K562 (cell line): ENCODE results near the gene COX19. TPM values are rescaled to one million over a fixed set of nuclear protein-coding genes. Genes with fewer than 3 reads are reported as not detected.

Experiments
- ATAC-seq: fragments of 200-7000 bp; cut with Tn5 transposase; 3 replicates; pipeline ENCODE4 v1.9.1; 2020; ENCODE audit warnings: moderate library complexity
- BruUV-seq: library from RNA; stranded (reverse); fragments of 400-500 nt; replicated peaks from 2 replicates; lab custom pipeline; 2021; lab: Mats Ljungman, UMichigan
- CTCF ChIA-PET: fragments of 300-600 bp; formaldehyde crosslinking; extraction: SDS; loops from one replicate; lab custom pipeline; 2021; ENCODE audit warnings: low intra/inter-chr PET ratio; lab: Yijun Ruan, JAX
- POLR2A ChIA-PET: fragments of 300-600, 350-650 bp; sonication (Branson Sonifier 250); formaldehyde crosslinking; extraction: SDS; loops from one replicate; lab custom pipeline; 2021; ENCODE audit warnings: antibody characterized with exemption, inconsistent platforms; lab: Yijun Ruan, JAX
- DNase-seq, 4 experiments: peaks; one replicate each; pipeline versions ENCODE4 v3.0.0 to v3.0.0-alpha.2; 2011 to 2018; ENCODE audit warnings: low spot score in 3 of 4, mixed read lengths in 3 of 4; ENCODE audit errors: extremely low read depth in 1 of 4
- FAIRE-seq: peaks from 2 replicates; lab custom pipeline; 2011; peaks lifted over from hg19 to GRCh38; lab: Jason Lieb, UNC
- H2AFZ ChIP-seq: 2 replicates; pipeline ENCODE4 v1.6.0; 2011; ENCODE audit warnings: low read depth, low read length, control low read depth, inconsistent platforms
- H3K27ac ChIP-seq: fragments of 200-600 bp; 3 replicates; pipeline ENCODE4 v1.8.0; 2011; ENCODE audit warnings: low read depth, mild to moderate bottlenecking, control low read depth, inconsistent platforms, low read length, moderate library complexity, mixed read lengths; ENCODE audit errors: extremely low read depth
- H3K27me3 ChIP-seq, 2 experiments: fragments of 300-600 bp in 1 of 2; 2 replicates in 1 of 2; 3 replicates in 1 of 2; pipeline versions ENCODE4 v1.6.0 to v1.8.0; 2011; ENCODE audit warnings: inconsistent platforms in 2 of 2, low read length in 2 of 2, mild to moderate bottlenecking in 1 of 2, mixed read lengths in 1 of 2, moderate library complexity in 1 of 2; ENCODE audit not compliant: control insufficient read depth in 2 of 2, insufficient read depth in 2 of 2
- H3K36me3 ChIP-seq: fragments of 300-600 bp; 3 replicates; pipeline ENCODE4 v1.8.0; 2011; ENCODE audit warnings: mild to moderate bottlenecking, low read length, inconsistent platforms; ENCODE audit not compliant: control insufficient read depth, insufficient read depth
- H3K4me1 ChIP-seq, 2 experiments: fragments of 200-600 bp in 1 of 2; replicated peaks in 1 of 2; 2 replicates in 1 of 2; 3 replicates in 1 of 2; pipeline versions ENCODE4 v1.5.1 to v1.8.0; 2011; ENCODE audit warnings: inconsistent platforms in 2 of 2, low read length in 2 of 2, mild to moderate bottlenecking in 1 of 2, mixed read lengths in 1 of 2, moderate library complexity in 1 of 2; ENCODE audit not compliant: control insufficient read depth in 2 of 2, insufficient read depth in 2 of 2
- H3K4me2 ChIP-seq: 2 replicates; pipeline ENCODE4 v1.6.1; 2011; ENCODE audit warnings: low read length, control low read depth, inconsistent platforms, mixed read lengths; ENCODE audit not compliant: insufficient read depth
- H3K4me3 ChIP-seq: fragments of 200-600 bp; sonication (generic), shearing (Covaris generic); 2 replicates; pipeline ENCODE4 v1.5.1; 2016; ENCODE audit warnings: control low read depth, inconsistent platforms
- H3K79me2 ChIP-seq: fragments of 200-600 bp; 3 replicates; pipeline ENCODE4 v1.8.0; 2011; ENCODE audit warnings: low read length, inconsistent platforms; ENCODE audit not compliant: control insufficient read depth, insufficient read depth
- H3K9ac ChIP-seq, 2 experiments: 2 replicates each; pipeline versions ENCODE4 v1.6.0 to v1.6.1; 2011; ENCODE audit warnings: low read depth in 2 of 2, low read length in 2 of 2, control low read depth in 1 of 2, inconsistent platforms in 1 of 2, mild to moderate bottlenecking in 1 of 2, mixed read lengths in 1 of 2; ENCODE audit not compliant: insufficient read depth in 1 of 2
- H3K9me1 ChIP-seq: one replicate; pipeline ENCODE4 v1.6.0; 2011; ENCODE audit warnings: inconsistent platforms, mild to moderate bottlenecking, low read length, moderate library complexity; ENCODE audit not compliant: control insufficient read depth, insufficient read depth
- H3K9me3 ChIP-seq: replicated peaks from 2 replicates; pipeline ENCODE4 v1.5.1; 2011; ENCODE audit warnings: low read depth, low read length, inconsistent platforms; ENCODE audit not compliant: control insufficient read depth, insufficient read depth
- H4K20me1 ChIP-seq: replicated peaks from 2 replicates; pipeline ENCODE4 v1.6.1; 2011; ENCODE audit warnings: low read length, inconsistent platforms, mixed read lengths; ENCODE audit not compliant: control insufficient read depth, insufficient read depth
- CTCF ChIP-seq, 3 experiments: IDR thresholded peaks in 2 of 3; conservative IDR thresholded peaks in 1 of 3; 2 replicates each; pipeline ENCODE4 v1.5.1; 2011 to 2012; ENCODE audit warnings: low read length in 3 of 3, mild to moderate bottlenecking in 3 of 3, control low read depth in 2 of 3, improper control_type of control experiment in 1 of 3, inconsistent platforms in 1 of 3, low read depth in 1 of 3, mixed read lengths in 1 of 3, moderate library complexity in 1 of 3; ENCODE audit not compliant: insufficient read depth in 2 of 3
- MECOM ChIP-seq: fragments of 250-450 bp; sonication (Bioruptor Pico); IDR thresholded peaks from 2 replicates; pipeline ENCODE4 v1.8.0; 2022; ENCODE audit warnings: inconsistent platforms
- NBN ChIP-seq: fragments of 450-650 bp; IDR thresholded peaks from 2 replicates; pipeline ENCODE4 v1.6.1; 2016; ENCODE audit warnings: low read depth, mild to moderate bottlenecking
- NFE2 ChIP-seq: IDR thresholded peaks from 2 replicates; pipeline ENCODE4 v1.6.1; 2014; ENCODE audit warnings: antibody characterized with exemption, low read depth
- NR2C2 ChIP-seq, 2 experiments: fragments of 200-800 bp in 1 of 2; sonication (Bioruptor generic) in 1 of 2; sonication (generic) in 1 of 2; formaldehyde crosslinking in 1 of 2; IDR thresholded peaks; 2 replicates each; pipeline versions ENCODE4 v1.6.1 to v1.8.0; 2016 to 2022; ENCODE audit warnings: mild to moderate bottlenecking in 1 of 2, missing compliant biosample characterization in 1 of 2, missing genetic modification characterization in 1 of 2, missing genetic modification reagents in 1 of 2
- OTX1 ChIP-seq: fragments of 450-650 bp; formaldehyde crosslinking; IDR thresholded peaks from 2 replicates; pipeline ENCODE4 v1.4.0; 2022; ENCODE audit warnings: mild to moderate bottlenecking
- RAD21 ChIP-seq, 2 experiments: fragments of 250-450 bp in 1 of 2; fragments of 450-650 bp in 1 of 2; sonication (Bioruptor Pico) in 1 of 2; formaldehyde crosslinking in 1 of 2; IDR thresholded peaks in 1 of 2; conservative IDR thresholded peaks in 1 of 2; 2 replicates each; pipeline versions ENCODE4 v1.4.0 to v1.8.0; 2020 to 2022; ENCODE audit warnings: mild to moderate bottlenecking in 2 of 2, moderate library complexity in 1 of 2
- SMAD4 ChIP-seq: fragments of 250-450 bp; sonication (Bioruptor Pico); conservative IDR thresholded peaks from 2 replicates; pipeline ENCODE4 v1.8.0; 2021; ENCODE audit warnings: inconsistent platforms, mild to moderate bottlenecking, moderate library complexity
- SMC3 ChIP-seq: conservative IDR thresholded peaks from 2 replicates; pipeline ENCODE4 v1.6.1; 2011; ENCODE audit warnings: low read depth, low read length, improper control_type of control experiment; ENCODE audit not compliant: insufficient read depth
- TCF3 ChIP-seq: sonication (generic); formaldehyde crosslinking; IDR thresholded peaks from 2 replicates; pipeline ENCODE4 v1.4.0; 2020; ENCODE audit warnings: mild to moderate bottlenecking, missing genetic modification reagents
- ZNF24 ChIP-seq: fragments of 450-650 bp; IDR thresholded peaks from 2 replicates; pipeline ENCODE4 v1.6.1; 2016
- ZNF41 ChIP-seq: fragments of 250-450 bp; sonication (Bioruptor Pico); conservative IDR thresholded peaks from 2 replicates; pipeline ENCODE4 v1.4.0; 2020; ENCODE audit warnings: mild to moderate bottlenecking
- ZNF586 ChIP-seq: fragments of 450-650 bp; formaldehyde crosslinking; conservative IDR thresholded peaks from 2 replicates; pipeline ENCODE4 v1.4.0; 2020; ENCODE audit warnings: mild to moderate bottlenecking, moderate library complexity
- ZNF639 ChIP-seq, 2 experiments: fragments of 200-800 bp in 1 of 2; sonication (Bioruptor generic) in 1 of 2; sonication (generic) in 1 of 2; formaldehyde crosslinking in 1 of 2; IDR thresholded peaks in 1 of 2; conservative IDR thresholded peaks in 1 of 2; 2 replicates each; pipeline versions ENCODE4 v1.5.0 to v1.6.1; 2016 to 2020; ENCODE audit warnings: missing compliant biosample characterization in 1 of 2, missing genetic modification characterization in 1 of 2, missing genetic modification reagents in 1 of 2
- ZNF778 ChIP-seq: fragments of 450-650 bp; formaldehyde crosslinking; IDR thresholded peaks from 2 replicates; pipeline ENCODE4 v1.4.0; 2020; ENCODE audit warnings: mild to moderate bottlenecking, moderate library complexity
- ZSCAN32 ChIP-seq: fragments of 450-650 bp; formaldehyde crosslinking; IDR thresholded peaks from 2 replicates; pipeline ENCODE4 v1.4.0; 2020; ENCODE audit warnings: mild to moderate bottlenecking, moderate library complexity
- WGBS: fragments of 100-300 bp; shearing (Covaris generic); methylation state at CpG from one replicate; pipeline ENCODE4 v1.1.6; 2016; ENCODE audit warnings: low coverage, mixed read lengths; ENCODE audit not compliant: insufficient coverage; ENCODE audit errors: missing lambda C conversion rate; 5-methylcytosine and 5-hydroxymethylcytosine counted together
- in situ Hi-C: fragments of 300-500 bp; cut with MboI; formaldehyde crosslinking; loops from 4 replicates; pipeline ENCODE4 v1.15.0; 2018; ENCODE audit warnings: inconsistent platforms, mixed read lengths
- intact Hi-C: fragments of 100-400 bp; cut with micrococcal nuclease; formaldehyde crosslinking; loops from 2 replicates; pipeline ENCODE4 v1.14.2; 2022
- polyA plus RNA-seq, 8 experiments: library from polyadenylated mRNA; depleted of rRNA in 4 of 8; stranded (reverse) in 5 of 8; unstranded in 3 of 8; fragments of >200 nt; fragmentation: Nextera tagmentation in 2 of 8; fragmentation: Illumina TruSeq in 1 of 8; extraction: Ambion mirVana in 2 of 8; extraction: Trizol in 1 of 8; gene quantifications; 2 replicates each; pipeline versions ENCODE4 v1.2.1 to v1.2.3, GENCODE V29; 2011 to 2014; ENCODE audit warnings: inconsistent platforms in 1 of 8, missing spikeins in 1 of 8
- total RNA-seq, 7 experiments: library from RNA; depleted of rRNA in 6 of 7; stranded (reverse); fragments of >200 nt in 6 of 7; fragmentation: Illumina TruSeq in 2 of 7; extraction: Trizol in 2 of 7; gene quantifications; 2 replicates each; pipeline versions ENCODE4 v1.2.1 to v1.2.3, GENCODE V29; 2011 to 2021; ENCODE audit warnings: low replicate concordance in 1 of 7

Gene COX19
- total and polyA plus RNA-seq, 9 of the 15 experiments (the other 6 are each of a cell fraction or from before 2014, with no cell fraction given) = 5.2 to 10.5 (median 7.9) TPM

GRCh38 chr7:954330-955238, 20.8 kb downstream of the COX19 start, which contains the start of gene ADAP1:
Gene ADAP1, minus strand, starts transcription at chr7:954680. Its CDS starts 203 bp downstream, at chr7:954477.
- CTCF ChIA-PET = no interaction called here
- peak; percentile 73 for ATAC-seq
- POLR2A ChIA-PET = no interaction called here
- BruUV-seq = no TSS peak
- Histone ChIP-seq H3K9me1 (no peaks in the 10 kb centered on the region), H3K27me3 (peaks cover 44 to 70% of the 10 kb centered on the region in 2 experiments), H3K9ac (no peak within 1 kb of the TSS; a peak in 1 of 4 replicates), H3K36me3 (no peaks in the 10 kb centered on the region), H4K20me1 (peaks cover 12% of the 10 kb centered on the region; the same call in 1 of the 2 replicates), H3K4me2 (no peak within 1 kb of the TSS), H3K79me2 (no peaks in the 10 kb centered on the region), H3K27ac (no peak within 1 kb of the TSS), H3K4me1 (peaks cover 0 to 44% of the 10 kb centered on the region in 2 experiments; a peak in 2 of 5 replicates), H3K9me3 (no peaks in the 10 kb centered on the region), H3K4me3 (no peak within 1 kb of the TSS), H2AFZ (no peak within 1 kb of the TSS)
- WGBS = 50% methylated on average over 18 of the region's 115 CpGs
- intact Hi-C loops = no loop called here
- no peak for FAIRE-seq
- in situ Hi-C loops = no loop called here
- peak; percentile 49 to 62 (median 60) for DNase-seq
- TF ChIP-seq ZNF586 (CRISPR knock-in tag) (no peak), ZNF41 (CRISPR knock-in tag) (no peak), RAD21 (CRISPR knock-in tag; conservative IDR thresholded peaks at IDR 0.05 in 1 of 2, IDR thresholded peaks at IDR 0.05 in 1 of 2) (peak in 1 of 2 experiments; percentile 62; a peak in 2 of 4 replicates), NFE2 (no peak), SMAD4 (CRISPR knock-in tag) (0 out of 2 replicates have a peak, but pooled peaks have one; percentile 29), NBN (no peak), CTCF (IDR thresholded peaks at IDR 0.05 in 2 of 3, conservative IDR thresholded peaks at IDR 0.05 in 1 of 3; ENCODE audit: insufficient read depth in 2 of 3, low read depth in 1 of 3, low read length in 3 of 3) (peak; percentile 8 to 48 (median 36); a peak in 3 of 6 replicates), ZNF639 (CRISPR knock-in tag; conservative IDR thresholded peaks at IDR 0.05 in 1 of 2, IDR thresholded peaks at IDR 0.05 in 1 of 2) (peak in 1 of 2 experiments; percentile 65; a peak in 1 of 4 replicates), OTX1 (CRISPR knock-in tag) (no peak), ZSCAN32 (no peak), MECOM (no peak), ZNF778 (CRISPR knock-in tag) (no peak), NR2C2 (CRISPR knock-in tag; IDR thresholded peaks at IDR 0.05) (no peak), NR2C2 (tag; IDR thresholded peaks at IDR 0.05) (no peak), TCF3 (CRISPR knock-in tag) (no peak), ZNF24 (no peak), SMC3 (0 out of 2 replicates have a peak, but pooled peaks have one; percentile 11)
